Neural cell (in vitro differentiated cells): ENCODE results near the gene KCNJ12. TPM values are rescaled to one million over a fixed set of nuclear protein-coding genes. Genes with fewer than 3 reads are reported as not detected.
"Not testable (repeated sequence)": the region's sequence is repeated elsewhere in the genome, so short reads cannot be mapped to it uniquely, and the experiment has no call there.

Experiments
- H2AFZ ChIP-seq: fragments of 200-600, 300-800 bp; sonication (generic), shearing (Covaris generic); 2 replicates; pipeline ENCODE4 v1.6.0; 2014; ENCODE audit warnings: low read depth, mild to moderate bottlenecking, antibody characterized with exemption, low read length, moderate library complexity
- H3F3A ChIP-seq: fragments of 200-600 bp; shearing (Covaris generic); 2 replicates; pipeline ENCODE4 v1.6.1; 2016; ENCODE audit warnings: mild to moderate bottlenecking, moderate library complexity, mixed read lengths, antibody characterized with exemption, low read length; ENCODE audit not compliant: insufficient read depth, poor library complexity, severe bottlenecking
- H3K27ac ChIP-seq: fragments of 200-600, 300-800 bp; sonication (generic), shearing (Covaris generic); 2 replicates; pipeline ENCODE4 v1.5.1; 2014; ENCODE audit warnings: mild to moderate bottlenecking, low read length, moderate library complexity
- H3K27me3 ChIP-seq: fragments of 300-800, 200-600 bp; sonication (generic), shearing (Covaris generic); 2 replicates; pipeline ENCODE4 v1.6.0; 2014; ENCODE audit warnings: mild to moderate bottlenecking, low read depth, low read length, moderate library complexity; ENCODE audit not compliant: insufficient read depth
- H3K36me3 ChIP-seq: fragments of 300-800, 200-600 bp; sonication (generic), shearing (Covaris generic); 2 replicates; pipeline ENCODE4 v1.5.1; 2014; ENCODE audit warnings: mild to moderate bottlenecking, antibody characterized with exemption, low read length, moderate library complexity; ENCODE audit not compliant: insufficient read depth
- H3K4me2 ChIP-seq: fragments of 300-800, 200-600 bp; sonication (generic), shearing (Covaris generic); 2 replicates; pipeline ENCODE4 v1.6.0; 2014; ENCODE audit warnings: mild to moderate bottlenecking, low read length
- H3K4me3 ChIP-seq: fragments of 300-800, 200-600 bp; sonication (generic), shearing (Covaris generic); 2 replicates; pipeline ENCODE4 v1.5.1; 2014; ENCODE audit warnings: mild to moderate bottlenecking, low read length, moderate library complexity
- H3K79me2 ChIP-seq: fragments of 200-600 bp; shearing (Covaris generic); replicated peaks from 2 replicates; pipeline ENCODE4 v1.6.0; 2014; ENCODE audit warnings: mild to moderate bottlenecking, low read length, moderate library complexity; ENCODE audit not compliant: insufficient read depth
- H3K9ac ChIP-seq: fragments of 300-800, 200-600 bp; sonication (generic), shearing (Covaris generic); 2 replicates; pipeline ENCODE4 v1.6.1; 2016; ENCODE audit warnings: mild to moderate bottlenecking, low read length, mixed read lengths
- H3K9me2 ChIP-seq: fragments of 200-600 bp; shearing (Covaris generic); 2 replicates; pipeline ENCODE4 v1.6.1; 2016; ENCODE audit warnings: mild to moderate bottlenecking, low read length, mixed read lengths; ENCODE audit not compliant: insufficient read depth
- H3K9me3 ChIP-seq: fragments of 200-600, 300-800 bp; sonication (generic), shearing (Covaris generic); 2 replicates; pipeline ENCODE4 v1.6.1; 2016; ENCODE audit warnings: mild to moderate bottlenecking, mixed run types, low read length, moderate library complexity, mixed read lengths
- H4K20me1 ChIP-seq: fragments of 200-600 bp; shearing (Covaris generic); 2 replicates; pipeline ENCODE4 v1.6.1; 2016; ENCODE audit warnings: mild to moderate bottlenecking, mixed run types; ENCODE audit not compliant: insufficient read depth
- polyA plus RNA-seq: library from polyadenylated mRNA; depleted of rRNA; stranded (reverse); fragments of >200 nt; gene quantifications from 2 replicates; pipeline ENCODE4 v1.2.3, GENCODE V29; 2014

KCNJ12 gene
- polyA plus RNA-seq, 1 donor from 2014 or later, result 1.3 TPM

GRCh38 chr17:21410906-21411678, 34.9 kb downstream of the KCNJ12 start:
- not testable (repeated sequence) for H3K9ac ChIP-seq, H3K4me2 ChIP-seq, H3K27ac ChIP-seq, H3K9me2 ChIP-seq, H4K20me1 ChIP-seq, H3K79me2 ChIP-seq, H3K36me3 ChIP-seq, H3K9me3 ChIP-seq, H3K4me3 ChIP-seq, H3F3A ChIP-seq, H2AFZ ChIP-seq, H3K27me3 ChIP-seq

GRCh38 chr17:21411679-21412205, 35.6 kb downstream of the KCNJ12 start:
- H3K4me2 ChIP-seq, H3K27ac ChIP-seq, H3K9ac ChIP-seq, H3K4me3 ChIP-seq, H3K9me3 ChIP-seq, H2AFZ ChIP-seq, H3K27me3 ChIP-seq, H4K20me1 ChIP-seq, H3K9me2 ChIP-seq, H3K36me3 ChIP-seq, H3K79me2 ChIP-seq, H3F3A ChIP-seq: not testable (repeated sequence)

GRCh38 chr17:21412207-21412681, 36.1 kb downstream of the KCNJ12 start:
- not testable (repeated sequence) for H3K9me3 ChIP-seq, H3F3A ChIP-seq, H3K27me3 ChIP-seq, H3K4me3 ChIP-seq, H4K20me1 ChIP-seq, H3K27ac ChIP-seq, H3K9me2 ChIP-seq, H3K9ac ChIP-seq, H3K79me2 ChIP-seq, H2AFZ ChIP-seq, H3K4me2 ChIP-seq, H3K36me3 ChIP-seq

GRCh38 chr17:21413570-21414279, 37.6 kb downstream of the KCNJ12 start:
- H3K9me2 ChIP-seq, H3F3A ChIP-seq, H4K20me1 ChIP-seq, H3K27ac ChIP-seq, H3K79me2 ChIP-seq, H3K36me3 ChIP-seq, H3K4me3 ChIP-seq, H3K9me3 ChIP-seq, H3K4me2 ChIP-seq, H3K9ac ChIP-seq, H2AFZ ChIP-seq, H3K27me3 ChIP-seq: not testable (repeated sequence)

- not testable (repeated sequence) for H3K4me2 ChIP-seq, H3K4me3 ChIP-seq, H4K20me1 ChIP-seq, H3F3A ChIP-seq, H3K36me3 ChIP-seq, H3K79me2 ChIP-seq, H3K27ac ChIP-seq, H3K27me3 ChIP-seq, H3K9me3 ChIP-seq, H3K9ac ChIP-seq, H3K9me2 ChIP-seq, H2AFZ ChIP-seq
These were observed 38.5 kb downstream of the KCNJ12 start for GRCh38 chr17:21414616-21415015.

GRCh38 chr17:21415166-21415990, 39.2 kb downstream of the KCNJ12 start:
- not testable (repeated sequence) for H2AFZ ChIP-seq, H3K4me2 ChIP-seq, H3K9me3 ChIP-seq, H3K27me3 ChIP-seq, H3K36me3 ChIP-seq, H3K27ac ChIP-seq, H3F3A ChIP-seq, H4K20me1 ChIP-seq, H3K9me2 ChIP-seq, H3K4me3 ChIP-seq, H3K9ac ChIP-seq, H3K79me2 ChIP-seq

GRCh38 chr17:21416471-21416981, 40.4 kb downstream of the KCNJ12 start:
- not testable (repeated sequence) for H3K9me3 ChIP-seq, H3K79me2 ChIP-seq, H3K4me2 ChIP-seq, H3K36me3 ChIP-seq, H3K9ac ChIP-seq, H3K4me3 ChIP-seq, H3K9me2 ChIP-seq, H3K27ac ChIP-seq, H2AFZ ChIP-seq, H3F3A ChIP-seq, H4K20me1 ChIP-seq, H3K27me3 ChIP-seq
